Heart left ventricle (tissue), 13 donors: ENCODE data around the gene ANKRD37.

Source experiments
- CTCF ChIP-seq, 12 donors: fragments of 200-600 bp; sonication (generic) in 4 of 12; IDR thresholded peaks; one replicate each; pipeline versions ENCODE4 v1.5.0 to v1.8.0; 2018 to 2022; ENCODE audit warnings: antibody characterized with exemption in 12 of 12, mild to moderate bottlenecking in 5 of 12
- POLR2A ChIP-seq, 2 donors: fragments of 450-650 bp; IDR thresholded peaks; one replicate each; pipeline ENCODE4 v1.6.1; 2017; ENCODE audit warnings: antibody characterized with exemption in 2 of 2, mild to moderate bottlenecking in 2 of 2, moderate library complexity in 2 of 2
- donor health status: ischemic (EF 13 %, LVEDD 7.1; RV severe dilation, severe dysfunction).
- donor health status: DM: no; HTN: yes; CAD: no.
- donor health status: DM: no; HTN: no; CAD: no.
- donor health status: ischemic (EF 25% LVEDD 6.9; RV normal size, moderate dysfunction).
- donor health status: ischemic (EF 25% LVEDD 5.7; RV mildly dilated, moderate dysfunction).
- donor health status: ischemic (EF 35%, LVEDD 5.7; RV mildly dilated, moderate dysfunction).
- donor health status: nonischemic (EF 11% LVEDD 7.7; RV severe dilation, severe dysfunction).
- donor health status: DM: yes; HTN: yes; CAD: no.
- donor health status: PGD.
- donor health status: ischemic (EF 29% LVEDD 5.4; RV normal size, mild dysfunction).
- donor health status: nonischemic (EF 23%, LVEDD 6.1; RV moderate dilation, normal function).

DNA sequence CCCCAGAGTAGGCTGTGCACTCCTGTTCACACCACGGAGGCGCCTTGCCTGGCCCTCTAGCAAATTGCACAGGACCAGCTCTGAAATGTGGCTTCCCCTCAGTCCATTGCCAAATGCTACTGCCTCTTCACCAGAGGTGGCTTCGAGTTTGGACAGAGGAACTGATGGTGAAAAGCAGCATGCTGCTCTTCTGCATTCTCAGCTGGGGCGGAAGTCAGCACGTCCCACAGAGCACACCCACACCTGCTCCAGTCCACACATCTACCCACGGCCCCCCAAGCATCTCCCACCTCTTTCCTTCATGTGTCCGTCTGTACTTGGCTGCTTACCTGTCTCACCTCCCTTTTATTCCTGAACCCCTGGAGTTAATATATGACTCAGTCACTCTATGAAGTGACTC lies 44.4 kb upstream of the ANKRD37 start:
- TF ChIP-seq CTCF (IDR thresholded peaks at IDR 0.05) (no peak), POLR2A (IDR thresholded peaks at IDR 0.05) (no peak)
